Effector memory CD4-positive, alpha-beta T cell (primary cell): ENCODE results near the gene ALG9.

ENCODE experiments used
- DNase-seq, 3 donors: peaks; one replicate each; pipeline ENCODE4 v3.0.0-alpha.2; 2020
- H3K27ac ChIP-seq: 2 replicates; pipeline ENCODE4 v1.7.0; 2013; ENCODE audit warnings: mild to moderate bottlenecking, low read length, moderate library complexity; ENCODE audit not compliant: insufficient read depth, poor library complexity, severe bottlenecking
- H3K27me3 ChIP-seq: replicated peaks from 2 replicates; pipeline ENCODE4 v1.7.0; 2013; ENCODE audit warnings: mild to moderate bottlenecking, low read length; ENCODE audit not compliant: insufficient read depth, control insufficient read depth, poor library complexity, severe bottlenecking
- H3K36me3 ChIP-seq: 2 replicates; pipeline ENCODE4 v1.7.0; 2013; ENCODE audit warnings: mild to moderate bottlenecking, low read length, moderate library complexity; ENCODE audit not compliant: control insufficient read depth, insufficient read depth
- H3K4me1 ChIP-seq: 2 replicates; pipeline ENCODE4 v1.7.0; 2013; ENCODE audit warnings: low read length, mild to moderate bottlenecking; ENCODE audit not compliant: control insufficient read depth, insufficient read depth, poor library complexity, severe bottlenecking
- H3K4me3 ChIP-seq: 2 replicates; pipeline ENCODE4 v1.7.0; 2013; ENCODE audit warnings: low read length, low read depth, mild to moderate bottlenecking; ENCODE audit not compliant: insufficient read depth, poor library complexity, severe bottlenecking
- H3K9me3 ChIP-seq: 2 replicates; pipeline ENCODE4 v1.7.0; 2013; ENCODE audit warnings: mild to moderate bottlenecking, low read length, moderate library complexity; ENCODE audit not compliant: control insufficient read depth
- total RNA-seq, 3 donors: gene quantifications; one replicate each; lab custom pipeline; 2026; lab: John Stamatoyannopoulos, UW

Gene ALG9
- total RNA-seq: 8.1 to 10.3 (median 9.1) reads per million in 3 donors

- DNase-seq: peak; percentile 68 to 79 (median 77)
- no peaks in the 10 kb centered on the region for H3K27me3 ChIP-seq
- H3K9me3 ChIP-seq: no peaks in the 10 kb centered on the region
- H3K36me3 ChIP-seq: peaks cover 18% of the 10 kb centered on the region
- H3K27ac ChIP-seq: peak within 1 kb of the TSS; percentile 85
- H3K4me1 ChIP-seq: no peaks in the 10 kb centered on the region
- peak within 1 kb of the TSS; percentile 82 for H3K4me3 ChIP-seq
Measured at GRCh38 chr11:111870886-111871692, at the start of gene ALG9. TSS of gene ALG9 (minus strand) at chr11:111871581. CDS start at chr11:111871482, 99 bp downstream.

GRCh38 chr11:111920908-111921307, 49.5 kb upstream of the ALG9 start:
- H3K27me3 ChIP-seq: no peaks in the 10 kb centered on the region
- H3K9me3 ChIP-seq: no peaks in the 10 kb centered on the region
- H3K4me1 ChIP-seq: no peaks in the 10 kb centered on the region
- no peaks in the 10 kb centered on the region for H3K36me3 ChIP-seq
- H3K4me3 ChIP-seq: no peak overlapping the region
- no peak for DNase-seq
- H3K27ac ChIP-seq: no peak overlapping the region

- Histone ChIP-seq H3K9me3 (no peaks in the 10 kb centered on the region), H3K27me3 (peaks cover 7% of the 10 kb centered on the region), H3K36me3 (no peaks in the 10 kb centered on the region), H3K27ac (no peak within 1 kb of the TSS), H3K4me3 (no peak within 1 kb of the TSS), H3K4me1 (no peaks in the 10 kb centered on the region)
- DNase-seq: no peak
Measured at GRCh38 chr11:111918390-111919256, 47.2 kb upstream of the ALG9 start, which contains the start of gene C11orf52. TSS of gene C11orf52 (plus strand) at chr11:111918913. CDS start at chr11:111918973, 60 bp downstream.

- H3K4me1 ChIP-seq: no peaks in the 10 kb centered on the region
- H3K4me3 ChIP-seq: no peak overlapping the region
- H3K36me3 ChIP-seq: no peaks in the 10 kb centered on the region
- H3K27me3 ChIP-seq: peaks cover 7% of the 10 kb centered on the region
- H3K9me3 ChIP-seq: no peaks in the 10 kb centered on the region
- H3K27ac ChIP-seq: no peak overlapping the region
- DNase-seq: no peak
Measured at GRCh38 chr11:111917788-111918187, 46.4 kb upstream of the ALG9 start.

GRCh38 chr11:111917312-111917711, 45.9 kb upstream of the ALG9 start:
- Histone ChIP-seq H3K27me3 (peaks cover 10% of the 10 kb centered on the region), H3K4me3 (no peak overlapping the region), H3K27ac (no peak overlapping the region), H3K9me3 (no peaks in the 10 kb centered on the region), H3K4me1 (no peaks in the 10 kb centered on the region), H3K36me3 (no peaks in the 10 kb centered on the region)
- DNase-seq: no peak

GRCh38 chr11:111916768-111917167, 45.4 kb upstream of the ALG9 start:
- H3K27me3 ChIP-seq: peaks cover 13% of the 10 kb centered on the region
- H3K4me1 ChIP-seq: no peaks in the 10 kb centered on the region
- H3K4me3 ChIP-seq: no peak overlapping the region
- no peak for DNase-seq
- H3K9me3 ChIP-seq: no peaks in the 10 kb centered on the region
- H3K27ac ChIP-seq: no peak overlapping the region
- H3K36me3 ChIP-seq: no peaks in the 10 kb centered on the region

GRCh38 chr11:111913997-111914396, 42.6 kb upstream of the ALG9 start:
- Histone ChIP-seq H3K36me3 (no peaks in the 10 kb centered on the region), H3K27ac (no peak overlapping the region), H3K4me3 (no peak overlapping the region), H3K27me3 (peaks cover 17% of the 10 kb centered on the region), H3K9me3 (no peaks in the 10 kb centered on the region), H3K4me1 (no peaks in the 10 kb centered on the region)
- no peak for DNase-seq

GRCh38 chr11:111913031-111913861, 41.9 kb upstream of the ALG9 start:
- Histone ChIP-seq H3K36me3 (no peaks in the 10 kb centered on the region), H3K27ac (no peak overlapping the region), H3K4me3 (no peak overlapping the region), H3K27me3 (peaks cover 17% of the 10 kb centered on the region), H3K9me3 (no peaks in the 10 kb centered on the region), H3K4me1 (no peaks in the 10 kb centered on the region)
- no peak for DNase-seq

- Histone ChIP-seq H3K9me3 (no peaks in the 10 kb centered on the region), H3K27ac (no peak within 1 kb of the TSS), H3K27me3 (peaks cover 17% of the 10 kb centered on the region), H3K4me3 (no peak within 1 kb of the TSS), H3K4me1 (no peaks in the 10 kb centered on the region), H3K36me3 (no peaks in the 10 kb centered on the region)
- DNase-seq: no peak
Measured at GRCh38 chr11:111912535-111912934, 41.2 kb upstream of the ALG9 start, which contains the start of gene HSPB2. TSS of gene HSPB2 (plus strand) at chr11:111912734. CDS start at chr11:111912830, 96 bp downstream.
